PC-3 (cell line): ENCODE data around the gene GPSM3. TPM values are rescaled to one million over a fixed set of nuclear protein-coding genes. Genes with fewer than 3 reads are reported as not detected.
A peak's percentile ranks its signal among the peaks of the same experiment; 100 is the strongest.
"Not testable (repeated sequence)": the region's sequence is repeated elsewhere in the genome, so short reads cannot be mapped to it uniquely, and the experiment has no call there.

Source experiments
- ATAC-seq: fragments of 200-7000 bp; cut with Tn5 transposase; 2 replicates; pipeline ENCODE4 v1.9.1; 2020; ENCODE audit warnings: mild to moderate bottlenecking, moderate library complexity
- BruUV-seq: library from RNA; stranded (reverse); fragments of 400-500 nt; replicated peaks from 2 replicates; lab custom pipeline; 2021; lab: Mats Ljungman, UMichigan
- CTCF ChIA-PET: fragments of 300-600 bp; sonication (Branson Sonifier 250); formaldehyde crosslinking; loops from one replicate; lab custom pipeline; 2022; ENCODE audit warnings: antibody characterized with exemption; lab: Charles Lee
- POLR2A ChIA-PET: fragments of 300-600 bp; sonication (Branson Sonifier 250); formaldehyde crosslinking; loops from one replicate; lab custom pipeline; 2022; ENCODE audit warnings: antibody characterized with exemption; ENCODE audit not compliant: unreplicated experiment; lab: Charles Lee
- DNase-seq: peaks from one replicate; pipeline ENCODE4 v3.0.0-alpha.2; 2015
- H2AFZ ChIP-seq: fragments of 300-600 bp; sonication (generic); 2 replicates; pipeline ENCODE4 v1.6.0; 2016; ENCODE audit warnings: antibody characterized with exemption, low read length
- H3F3A ChIP-seq: fragments of 300-600 bp; sonication (generic); one replicate; pipeline ENCODE4 v1.6.0; 2017; ENCODE audit warnings: antibody characterized with exemption, low read length, control low read depth, mild to moderate bottlenecking; ENCODE audit not compliant: unreplicated experiment
- H3K27ac ChIP-seq: fragments of 300-600 bp; sonication (generic); 2 replicates; pipeline ENCODE4 v1.5.1; 2016; ENCODE audit warnings: mild to moderate bottlenecking, low read length
- H3K27me3 ChIP-seq: fragments of 300-600 bp; sonication (generic); 2 replicates; pipeline ENCODE4 v1.6.1; 2016; ENCODE audit warnings: low read length, mixed read lengths
- H3K36me3 ChIP-seq: fragments of 300-600 bp; sonication (generic); 2 replicates; pipeline ENCODE4 v1.6.1; 2016; ENCODE audit warnings: low read depth, mixed run types, low read length, mixed read lengths
- H3K4me1 ChIP-seq: fragments of 300-600 bp; sonication (generic); 2 replicates; pipeline ENCODE4 v1.5.1; 2016; ENCODE audit warnings: low read length; ENCODE audit not compliant: insufficient read depth
- H3K4me2 ChIP-seq: fragments of 300-600 bp; sonication (generic); 2 replicates; pipeline ENCODE4 v1.6.0; 2016; ENCODE audit warnings: low read length
- H3K4me3 ChIP-seq: fragments of 300-600 bp; sonication (generic); 2 replicates; pipeline ENCODE4 v1.5.1; 2016; ENCODE audit warnings: mild to moderate bottlenecking, low read length, mixed read lengths
- H3K79me2 ChIP-seq: fragments of 300-600 bp; sonication (generic); 2 replicates; pipeline ENCODE4 v1.6.1; 2017; ENCODE audit warnings: low read length, mixed read lengths
- H3K9ac ChIP-seq: fragments of 300-600 bp; sonication (generic); 2 replicates; pipeline ENCODE4 v1.6.0; 2016; ENCODE audit warnings: mild to moderate bottlenecking, low read length
- H3K9me2 ChIP-seq: fragments of 300-600 bp; sonication (generic); replicated peaks from 2 replicates; pipeline ENCODE4 v1.6.1; 2016; ENCODE audit warnings: mixed run types, low read length, mixed read lengths
- H3K9me3 ChIP-seq: fragments of 300-600 bp; sonication (generic); 2 replicates; pipeline ENCODE4 v1.6.1; 2016; ENCODE audit warnings: low read length, mixed read lengths
- H4K20me1 ChIP-seq: fragments of 300-600 bp; sonication (generic); 2 replicates; pipeline ENCODE4 v1.6.1; 2016; ENCODE audit warnings: low read length, mixed read lengths
- EZH2 ChIP-seq: fragments of 300-600 bp; sonication (generic); IDR thresholded peaks from one replicate; pipeline ENCODE4 v1.6.1; 2017; ENCODE audit warnings: antibody characterized with exemption, mild to moderate bottlenecking, low read length; ENCODE audit not compliant: unreplicated experiment
- EZH2phosphoT487 ChIP-seq: fragments of 300-600 bp; sonication (generic); IDR thresholded peaks from 2 replicates; pipeline ENCODE4 v1.6.1; 2018; ENCODE audit warnings: mild to moderate bottlenecking, antibody characterized with exemption, low read length, borderline replicate concordance
- intact Hi-C: fragments of 100-400 bp; cut with micrococcal nuclease; formaldehyde crosslinking; loops from 2 replicates; pipeline ENCODE4 v1.9.0; 2023
- total RNA-seq: library from RNA; depleted of rRNA; stranded (reverse); fragments of >200 nt; gene quantifications from 2 replicates; pipeline ENCODE4 v1.2.3, GENCODE V29; 2014
- TF ChIP-seq, protein P1 (sequence below): fragments of 300-600 bp; sonication (generic); conservative IDR thresholded peaks from 2 replicates; pipeline ENCODE4 v1.5.1; 2017; ENCODE audit warnings: antibody characterized with exemption, low read depth, mild to moderate bottlenecking, low read length

Gene GPSM3
- total RNA-seq, 1 experiment from 2014 or later: 5.0 TPM

DNA sequence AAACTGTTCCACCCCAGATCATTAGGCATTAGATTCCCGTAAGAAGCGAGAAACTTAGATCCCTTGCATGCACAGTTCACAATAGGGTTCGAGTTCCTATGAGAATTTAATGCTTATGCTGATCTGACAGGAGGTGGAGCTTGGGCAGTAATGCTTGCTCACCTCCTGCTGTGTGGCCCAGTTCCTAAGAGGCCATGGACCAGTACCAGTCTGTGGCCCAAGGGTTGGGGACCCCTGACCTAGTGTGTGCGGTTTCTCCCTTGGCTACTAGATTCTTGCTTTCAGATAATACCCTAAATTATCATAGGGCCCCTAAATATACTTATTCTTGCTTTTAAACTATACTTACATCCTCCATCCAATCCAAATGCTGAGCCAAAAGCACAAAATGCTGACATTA, 1.9 kb upstream of the GPSM3 start:
- Histone ChIP-seq H3K27me3 (no peaks in the 10 kb centered on the region), H3K27ac (no peak overlapping the region), H3K79me2 (peaks cover 7% of the 10 kb centered on the region), H2AFZ (no peak overlapping the region), H3K4me3 (no peak overlapping the region), H4K20me1 (no peaks in the 10 kb centered on the region), H3K9ac (no peak overlapping the region), H3K36me3 (no peaks in the 10 kb centered on the region), H3K4me2 (no peak overlapping the region), H3K4me1 (peaks cover 32% of the 10 kb centered on the region), H3F3A (no peaks in the 10 kb centered on the region), H3K9me2 (no peaks in the 10 kb centered on the region), H3K9me3 (no peaks in the 10 kb centered on the region)
- TF ChIP-seq EZH2 (no peak), EZH2phosphoT487 (no peak)
- TF ChIP-seq, protein P1, sequence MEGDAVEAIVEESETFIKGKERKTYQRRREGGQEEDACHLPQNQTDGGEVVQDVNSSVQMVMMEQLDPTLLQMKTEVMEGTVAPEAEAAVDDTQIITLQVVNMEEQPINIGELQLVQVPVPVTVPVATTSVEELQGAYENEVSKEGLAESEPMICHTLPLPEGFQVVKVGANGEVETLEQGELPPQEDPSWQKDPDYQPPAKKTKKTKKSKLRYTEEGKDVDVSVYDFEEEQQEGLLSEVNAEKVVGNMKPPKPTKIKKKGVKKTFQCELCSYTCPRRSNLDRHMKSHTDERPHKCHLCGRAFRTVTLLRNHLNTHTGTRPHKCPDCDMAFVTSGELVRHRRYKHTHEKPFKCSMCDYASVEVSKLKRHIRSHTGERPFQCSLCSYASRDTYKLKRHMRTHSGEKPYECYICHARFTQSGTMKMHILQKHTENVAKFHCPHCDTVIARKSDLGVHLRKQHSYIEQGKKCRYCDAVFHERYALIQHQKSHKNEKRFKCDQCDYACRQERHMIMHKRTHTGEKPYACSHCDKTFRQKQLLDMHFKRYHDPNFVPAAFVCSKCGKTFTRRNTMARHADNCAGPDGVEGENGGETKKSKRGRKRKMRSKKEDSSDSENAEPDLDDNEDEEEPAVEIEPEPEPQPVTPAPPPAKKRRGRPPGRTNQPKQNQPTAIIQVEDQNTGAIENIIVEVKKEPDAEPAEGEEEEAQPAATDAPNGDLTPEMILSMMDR: no peak
- POLR2A ChIA-PET: no interaction called here
- no peak for ATAC-seq
- CTCF ChIA-PET: no interaction called here
- BruUV-seq: no TSS peak
- intact Hi-C loops: loop anchor here (2.0 kb wide), 1 partner anchor 218 kb away; no protein-coding TSS in a partner anchor
- no peak for DNase-seq

DNA sequence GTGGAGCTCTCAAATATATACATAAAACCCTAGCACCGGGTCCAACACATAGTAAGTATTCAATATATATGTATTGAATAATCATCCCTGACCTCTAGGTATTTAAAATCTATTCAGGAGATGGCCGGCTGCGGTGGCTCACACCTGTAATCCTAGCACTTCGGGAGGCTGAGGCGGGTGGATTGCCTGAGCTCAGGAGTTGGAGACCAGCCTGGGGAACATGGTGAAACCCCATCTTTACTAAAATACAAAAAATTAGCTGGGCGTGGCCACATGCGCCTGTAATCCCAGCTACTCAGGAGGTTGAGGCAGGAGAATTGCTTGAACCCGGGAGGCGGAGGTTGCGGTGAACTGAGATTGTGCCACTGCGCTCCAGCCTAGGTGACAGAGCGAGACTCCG, 653 bp upstream of the GPSM3 start:
- ATAC-seq, H3K4me3 ChIP-seq, H2AFZ ChIP-seq, H3K9ac ChIP-seq, H3F3A ChIP-seq, H3K36me3 ChIP-seq, DNase-seq, H3K27me3 ChIP-seq, H3K9me3 ChIP-seq, H4K20me1 ChIP-seq, CTCF ChIA-PET, BruUV-seq, intact Hi-C loops, H3K9me2 ChIP-seq, POLR2A ChIA-PET, H3K27ac ChIP-seq: not testable (repeated sequence)
- peak overlapping the region; percentile 61; the same call in 1 of the 2 replicates for H3K4me2 ChIP-seq
- peaks cover 41% of the 10 kb centered on the region for H3K4me1 ChIP-seq
- peaks cover 18% of the 10 kb centered on the region for H3K79me2 ChIP-seq

GRCh38 chr6:32191696-32192607, 491 bp downstream of the GPSM3 start:
- CTCF ChIA-PET: no interaction called here
- H3K4me2 ChIP-seq: peak overlapping the region; percentile 61; the same call in 1 of the 2 replicates
- peaks cover 18% of the 10 kb centered on the region for H3K79me2 ChIP-seq
- no peaks in the 10 kb centered on the region for H4K20me1 ChIP-seq
- peaks cover 41% of the 10 kb centered on the region for H3K4me1 ChIP-seq
- H3K27ac ChIP-seq: no peak overlapping the region
- H3K9ac ChIP-seq: no peak overlapping the region
- no TSS peak for BruUV-seq
- no peak for DNase-seq
- ATAC-seq: no peak
- H3K4me3 ChIP-seq: no peak overlapping the region
- TF ChIP-seq, protein P1: no peak
- TF ChIP-seq EZH2: no peak
- no peak for TF ChIP-seq EZH2phosphoT487
- H3K9me2 ChIP-seq: no peaks in the 10 kb centered on the region
- no peaks in the 10 kb centered on the region for H3F3A ChIP-seq
- H3K36me3 ChIP-seq: no peaks in the 10 kb centered on the region
- no peaks in the 10 kb centered on the region for H3K27me3 ChIP-seq
- H2AFZ ChIP-seq: no peak overlapping the region
- intact Hi-C loops: no loop called here
- POLR2A ChIA-PET: no interaction called here
- no peaks in the 10 kb centered on the region for H3K9me3 ChIP-seq
